GM19452 (cell line): ENCODE results near the gene C2CD2.
"Not testable (repeated sequence)": the region's sequence is repeated elsewhere in the genome, so short reads cannot be mapped to it uniquely, and the experiment has no call there.

ENCODE experiments used
- ATAC-seq: cut with Tn5 transposase; IDR thresholded peaks from one replicate; pipeline ENCODE4 v1.9.1; 2021; ENCODE audit not compliant: unreplicated experiment

The C2CD2 gene

GRCh38 chr21:41975391-41976272 is 21.8 kb upstream of the C2CD2 start:
- no peak for ATAC-seq

- no peak for ATAC-seq
Measured at GRCh38 chr21:41974752-41975053, 20.9 kb upstream of the C2CD2 start.

- ATAC-seq: no peak
Measured at GRCh38 chr21:41973861-41974751, 20.3 kb upstream of the C2CD2 start.

GRCh38 chr21:41973427-41973831 is 19.6 kb upstream of the C2CD2 start:
- ATAC-seq: no peak

GRCh38 chr21:41972511-41973205 is 18.8 kb upstream of the C2CD2 start:
- no peak for ATAC-seq

DNA sequence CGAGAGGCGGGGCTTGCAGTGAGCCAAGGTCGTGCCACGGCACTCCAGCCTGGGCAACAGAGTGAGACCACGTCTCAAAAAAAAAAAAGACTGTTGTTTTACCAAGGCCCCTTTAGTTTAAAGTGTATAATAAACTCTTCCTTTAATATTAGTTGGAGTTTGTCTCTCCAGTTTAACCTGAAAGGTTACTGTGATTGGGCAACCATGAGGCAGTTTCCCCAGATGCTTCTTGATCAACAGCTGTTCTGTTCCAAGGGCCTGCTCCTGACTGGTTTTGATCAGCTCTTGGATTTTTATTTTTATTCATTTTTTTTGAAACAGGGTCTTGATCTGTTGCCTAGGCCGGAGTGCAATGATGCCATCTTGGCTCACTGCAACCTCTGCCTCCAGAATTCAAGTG is 18.1 kb upstream of the C2CD2 start:
- no peak for ATAC-seq

- ATAC-seq: no peak
Measured at GRCh38 chr21:41970751-41971653, 17.2 kb upstream of the C2CD2 start.

DNA sequence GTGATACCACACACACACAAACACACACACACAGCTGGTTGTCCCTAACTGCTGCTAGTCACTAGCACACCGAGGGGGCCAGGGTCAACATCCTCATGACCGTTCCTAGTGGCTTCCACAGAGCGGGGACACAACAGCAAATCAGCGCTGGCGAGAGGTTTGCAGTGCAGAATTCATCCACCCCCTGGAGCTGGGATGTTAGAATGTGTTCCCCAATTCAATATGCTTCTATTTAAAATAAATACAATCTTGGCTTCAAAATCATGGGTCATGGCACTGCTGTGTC is 16.2 kb upstream of the C2CD2 start:
- no peak for ATAC-seq

DNA sequence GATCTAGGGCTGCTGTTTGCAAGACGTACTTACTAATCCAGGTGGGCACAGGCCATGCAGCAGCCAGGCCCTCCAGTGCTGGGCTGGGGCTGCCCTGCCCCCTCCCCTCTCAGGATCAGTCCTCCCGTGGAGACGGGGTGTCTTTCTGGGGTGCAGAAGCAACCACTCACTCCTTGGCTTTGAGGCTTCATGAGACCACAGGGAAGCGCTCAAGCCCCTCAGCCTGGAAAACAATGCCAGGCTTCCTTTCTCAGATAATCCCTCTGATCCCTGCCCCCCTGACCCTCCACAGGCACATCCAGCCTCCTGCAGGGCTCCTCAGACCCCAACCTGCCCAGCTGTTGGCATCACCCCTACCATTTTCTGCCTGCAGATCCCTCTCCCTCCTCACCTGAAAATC is 13.9 kb upstream of the C2CD2 start:
- ATAC-seq: no peak

DNA sequence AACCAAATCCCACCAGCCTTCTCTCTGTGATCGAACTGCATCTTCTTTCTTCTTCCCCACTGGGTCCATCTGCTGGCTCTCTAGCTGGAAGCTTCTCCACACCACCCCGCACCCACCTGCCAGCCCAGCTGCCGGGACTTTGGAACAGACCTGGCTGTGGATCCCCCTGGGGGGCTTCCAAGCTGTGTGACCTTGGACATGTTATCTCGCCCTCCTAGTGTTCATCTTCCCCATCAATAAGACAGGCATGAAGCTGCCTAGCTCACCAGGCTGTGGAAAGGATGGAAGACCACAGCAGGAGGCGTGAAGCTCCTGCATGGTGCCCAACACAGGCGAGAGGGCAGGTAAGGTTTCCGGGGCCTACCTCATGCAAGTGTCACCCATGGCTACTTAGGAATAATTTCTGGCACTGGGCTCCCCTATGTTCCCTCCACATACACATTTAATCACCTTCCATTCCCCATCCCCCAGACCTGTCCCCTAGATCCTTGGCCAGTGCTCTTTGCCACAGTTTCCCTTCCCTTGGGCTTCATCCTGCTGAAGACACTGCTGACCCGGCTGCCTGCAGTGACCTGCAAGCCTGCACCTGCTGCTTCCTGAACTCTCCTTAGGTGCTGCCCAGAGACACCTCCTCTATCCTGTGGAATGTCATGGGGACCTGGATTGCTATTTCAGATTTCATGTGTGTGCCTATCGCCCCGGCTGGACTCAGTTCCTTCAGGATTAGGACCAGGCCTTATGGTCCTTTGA is 13.2 kb upstream of the C2CD2 start:
- no peak for ATAC-seq

GRCh38 chr21:41966041-41966833 is 12.4 kb upstream of the C2CD2 start:
- ATAC-seq: no peak

DNA sequence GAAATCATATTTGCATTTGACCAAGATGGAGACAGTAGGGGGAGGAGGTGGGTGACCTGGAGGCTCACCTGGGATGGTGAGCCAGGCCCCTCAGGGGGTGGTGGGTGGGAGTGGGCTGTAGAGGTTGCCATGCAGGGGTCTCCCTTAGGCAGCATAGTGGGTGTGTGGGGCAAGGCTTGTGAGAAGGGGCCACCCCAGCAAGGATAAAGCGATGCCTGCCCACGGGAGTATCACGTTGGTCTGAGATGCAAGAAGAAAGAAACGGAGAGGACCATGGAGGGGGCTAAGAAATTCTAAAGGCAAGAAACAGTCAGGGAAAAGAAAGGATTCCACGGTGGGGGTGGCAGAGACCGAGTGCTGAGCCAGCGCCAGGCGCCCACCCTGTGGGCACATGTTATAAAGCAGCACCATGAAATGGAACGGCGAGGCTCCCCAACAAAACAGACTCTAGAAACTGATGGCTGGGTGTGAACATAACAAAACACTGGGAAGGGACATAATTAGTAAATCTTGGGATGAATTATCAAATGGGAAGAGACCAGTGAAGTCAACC is 11.7 kb upstream of the C2CD2 start:
- ATAC-seq: no peak

DNA sequence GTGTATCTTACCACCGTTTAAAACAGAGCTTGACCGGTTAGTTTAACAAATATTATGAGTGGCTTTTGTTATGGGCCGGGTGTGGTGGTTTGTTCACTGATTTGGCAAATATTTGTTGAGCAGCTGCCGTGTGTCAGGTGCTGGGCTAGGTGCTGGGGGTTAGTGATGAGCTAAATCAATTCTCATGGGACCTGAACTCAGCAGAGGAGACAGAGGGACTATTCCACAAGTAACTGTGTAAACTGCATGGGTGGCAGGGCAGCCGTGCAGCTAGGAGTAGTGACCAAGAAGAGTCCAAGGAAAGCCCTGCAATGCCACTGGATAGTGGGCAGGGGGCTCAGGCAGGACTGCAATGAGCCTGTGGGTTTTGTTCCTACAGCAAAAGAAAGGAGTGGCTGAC is 11.2 kb upstream of the C2CD2 start:
- ATAC-seq: no peak

GRCh38 chr21:41964171-41964570 is 10.4 kb upstream of the C2CD2 start:
- ATAC-seq: no peak

GRCh38 chr21:41962425-41962966 is 8.7 kb upstream of the C2CD2 start:
- ATAC-seq: no peak

DNA sequence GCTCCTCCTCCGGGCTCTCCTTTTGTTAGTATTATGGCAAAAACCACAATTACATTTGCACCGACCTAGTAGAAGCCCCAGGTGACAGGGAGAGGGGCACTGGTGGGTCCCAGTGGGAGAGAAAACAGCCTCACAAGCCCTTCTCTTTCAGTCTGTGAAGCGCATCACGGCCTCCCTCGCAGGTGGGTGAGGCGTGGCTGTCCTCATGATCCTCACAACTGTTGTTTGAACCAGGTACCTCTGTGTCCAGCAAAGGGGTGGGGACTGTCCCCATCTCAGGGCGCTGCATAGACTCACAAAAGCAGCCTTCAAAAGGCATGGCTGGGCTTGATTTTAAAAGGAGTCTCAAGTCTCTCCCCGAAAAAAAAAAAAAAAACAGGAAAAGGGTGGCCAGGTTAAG is 7.9 kb upstream of the C2CD2 start:
- ATAC-seq: no peak

DNA sequence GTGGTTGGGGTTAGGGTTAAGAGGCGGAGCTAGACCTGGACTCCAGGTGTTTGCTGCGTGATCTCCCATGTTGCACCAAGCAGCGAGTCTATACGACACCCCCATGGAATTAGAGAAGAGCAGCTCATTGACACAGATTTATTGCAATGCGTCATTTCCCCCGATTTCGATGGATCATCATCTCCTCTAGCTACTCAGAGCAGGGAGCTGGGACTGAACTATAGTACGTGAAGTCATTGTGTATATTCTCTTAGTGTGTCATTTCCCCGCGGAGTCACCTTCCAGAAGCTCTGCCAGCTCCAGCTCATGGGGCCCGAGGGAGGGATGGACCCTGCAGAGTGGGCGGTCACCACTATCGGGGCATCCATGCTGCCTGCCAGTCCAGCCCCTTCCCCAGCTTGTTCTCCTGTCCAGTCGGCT is 7.5 kb upstream of the C2CD2 start:
- ATAC-seq: no peak

GRCh38 chr21:41960386-41960785 is 6.6 kb upstream of the C2CD2 start:
- no peak for ATAC-seq

GRCh38 chr21:41959697-41960096 is 5.9 kb upstream of the C2CD2 start:
- ATAC-seq: not testable (repeated sequence)
